ENCODE results near the gene MINK1. TPM values are rescaled to one million over a fixed set of nuclear protein-coding genes. Genes with fewer than 3 reads are reported as not detected.

Gene MINK1
- total and polyA plus RNA-seq, 10 of the 15 experiments (the other 5 are each of a cell fraction or from before 2014, with no cell fraction given): 0.08 to 55.6 (median 15.0) TPM

DNA sequence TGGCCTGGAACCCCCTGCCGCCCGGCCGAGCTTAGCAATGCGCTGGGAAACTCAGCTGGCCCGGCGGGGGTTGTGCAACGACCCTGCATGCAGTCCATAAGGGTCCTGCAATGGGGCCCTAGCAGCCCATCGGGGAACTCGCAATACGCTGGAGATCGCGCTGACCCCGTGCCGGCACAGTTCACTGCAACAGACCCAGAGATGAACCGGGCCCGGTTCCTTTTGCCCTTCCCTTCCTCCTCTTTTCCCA is 106.3 kb downstream of the MINK1 start:
- H3K9ac ChIP-seq (ENCODE audit: control insufficient read depth, insufficient read depth, low read length): peak overlapping the region; percentile 98
- in situ Hi-C loops (cut with MboI): no loop called here
- H3K27me3 ChIP-seq (replicated peaks in 1 of 2; ENCODE audit: control insufficient read depth in 2 of 2, insufficient read depth in 2 of 2, low read length in 1 of 2): no peaks in the 10 kb centered on the region
- ATAC-seq: peak; percentile 1
- ChIA-PET SMC1A (ENCODE audit: uncharacterized antibody, unreplicated experiment) (interaction anchor here (0.8 to 4.5 kb wide), 12 partner anchors 13 to 317 kb away, joined by 3 to 38 read pairs (median 4); partner anchors contain the start of genes CAMTA2, CHRNE, ENO3 and SPAG7), CTCF (interaction anchor here (1.1 to 3.5 kb wide), 11 partner anchors 12 to 207 kb away, joined by 3 to 28 read pairs (median 4); partner anchors contain the start of genes C17orf107, CHRNE, ENO3 and SPAG7), RAD21 (ENCODE audit: unreplicated experiment) (interaction anchor here (0.8 to 2.8 kb wide), 9 partner anchors 9 to 384 kb away, joined by 3 to 31 read pairs (median 4); partner anchors contain the start of genes ARRB2, CHRNE, MYBBP1A and PFN1), POLR2A (interaction anchor here (0.6 to 17.5 kb wide), 18 partner anchors 9 to 1504 kb away, joined by 3 to 272 read pairs (median 4); partner anchors contain the start of genes CAMTA2, DERL2, ENO3 and INCA1)
- no peak for TF ChIP-seq ETV6 (conservative IDR thresholded peaks at IDR 0.05 in 1 of 2, IDR thresholded peaks at IDR 0.05 in 1 of 2; ENCODE audit: borderline replicate concordance in 1 of 2, low read depth in 1 of 2)
- no peak for TF ChIP-seq HDAC2 (IDR thresholded peaks at IDR 0.05)
- TF ChIP-seq, protein P1, sequence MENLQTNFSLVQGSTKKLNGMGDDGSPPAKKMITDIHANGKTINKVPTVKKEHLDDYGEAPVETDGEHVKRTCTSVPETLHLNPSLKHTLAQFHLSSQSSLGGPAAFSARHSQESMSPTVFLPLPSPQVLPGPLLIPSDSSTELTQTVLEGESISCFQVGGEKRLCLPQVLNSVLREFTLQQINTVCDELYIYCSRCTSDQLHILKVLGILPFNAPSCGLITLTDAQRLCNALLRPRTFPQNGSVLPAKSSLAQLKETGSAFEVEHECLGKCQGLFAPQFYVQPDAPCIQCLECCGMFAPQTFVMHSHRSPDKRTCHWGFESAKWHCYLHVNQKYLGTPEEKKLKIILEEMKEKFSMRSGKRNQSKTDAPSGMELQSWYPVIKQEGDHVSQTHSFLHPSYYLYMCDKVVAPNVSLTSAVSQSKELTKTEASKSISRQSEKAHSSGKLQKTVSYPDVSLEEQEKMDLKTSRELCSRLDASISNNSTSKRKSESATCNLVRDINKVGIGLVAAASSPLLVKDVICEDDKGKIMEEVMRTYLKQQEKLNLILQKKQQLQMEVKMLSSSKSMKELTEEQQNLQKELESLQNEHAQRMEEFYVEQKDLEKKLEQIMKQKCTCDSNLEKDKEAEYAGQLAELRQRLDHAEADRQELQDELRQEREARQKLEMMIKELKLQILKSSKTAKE (IDR thresholded peaks at IDR 0.05; ENCODE audit: low read depth, poor library complexity, severe bottlenecking): no peak
- TF ChIP-seq, protein P2, sequence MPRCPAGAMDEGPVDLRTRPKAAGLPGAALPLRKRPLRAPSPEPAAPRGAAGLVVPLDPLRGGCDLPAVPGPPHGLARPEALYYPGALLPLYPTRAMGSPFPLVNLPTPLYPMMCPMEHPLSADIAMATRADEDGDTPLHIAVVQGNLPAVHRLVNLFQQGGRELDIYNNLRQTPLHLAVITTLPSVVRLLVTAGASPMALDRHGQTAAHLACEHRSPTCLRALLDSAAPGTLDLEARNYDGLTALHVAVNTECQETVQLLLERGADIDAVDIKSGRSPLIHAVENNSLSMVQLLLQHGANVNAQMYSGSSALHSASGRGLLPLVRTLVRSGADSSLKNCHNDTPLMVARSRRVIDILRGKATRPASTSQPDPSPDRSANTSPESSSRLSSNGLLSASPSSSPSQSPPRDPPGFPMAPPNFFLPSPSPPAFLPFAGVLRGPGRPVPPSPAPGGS (IDR thresholded peaks at IDR 0.05; ENCODE audit: borderline replicate concordance, insufficient read depth, low read depth, low read length, poor library complexity, severe bottlenecking): no peak
- TF ChIP-seq BCL11A (IDR thresholded peaks at IDR 0.05; ENCODE audit: low read depth, low read length): no peak
- TF ChIP-seq SMARCA5 (IDR thresholded peaks at IDR 0.05): 0 out of 2 replicates have a peak, but pooled peaks have one; percentile 74
- TF ChIP-seq NBN (IDR thresholded peaks at IDR 0.05): 0 out of 2 replicates have a peak, but pooled peaks have one; percentile 37
- TF ChIP-seq SMC3 (IDR thresholded peaks at IDR 0.05; ENCODE audit: borderline replicate concordance, low read length): no peak
- TF ChIP-seq, protein P3, sequence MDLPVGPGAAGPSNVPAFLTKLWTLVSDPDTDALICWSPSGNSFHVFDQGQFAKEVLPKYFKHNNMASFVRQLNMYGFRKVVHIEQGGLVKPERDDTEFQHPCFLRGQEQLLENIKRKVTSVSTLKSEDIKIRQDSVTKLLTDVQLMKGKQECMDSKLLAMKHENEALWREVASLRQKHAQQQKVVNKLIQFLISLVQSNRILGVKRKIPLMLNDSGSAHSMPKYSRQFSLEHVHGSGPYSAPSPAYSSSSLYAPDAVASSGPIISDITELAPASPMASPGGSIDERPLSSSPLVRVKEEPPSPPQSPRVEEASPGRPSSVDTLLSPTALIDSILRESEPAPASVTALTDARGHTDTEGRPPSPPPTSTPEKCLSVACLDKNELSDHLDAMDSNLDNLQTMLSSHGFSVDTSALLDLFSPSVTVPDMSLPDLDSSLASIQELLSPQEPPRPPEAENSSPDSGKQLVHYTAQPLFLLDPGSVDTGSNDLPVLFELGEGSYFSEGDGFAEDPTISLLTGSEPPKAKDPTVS (IDR thresholded peaks at IDR 0.05; ENCODE audit: low read depth, low read length): no peak
- no peak for TF ChIP-seq SPI1 (IDR thresholded peaks at IDR 0.05; ENCODE audit: borderline replicate concordance, insufficient read depth, low read depth, low read length)
- peak; percentile 39 for TF ChIP-seq HDAC6 (IDR thresholded peaks at IDR 0.05; ENCODE audit: unreplicated experiment)
- no peak for TF ChIP-seq SREBF2 (IDR thresholded peaks at IDR 0.05; ENCODE audit: low read length)
- no TSS peak for BruUV-seq (replicated peaks)
- DNase-seq (ENCODE audit: low read depth, low spot score): no peak
- no peak for FAIRE-seq
- peak overlapping the region; percentile 98 for H3K4me2 ChIP-seq (ENCODE audit: control insufficient read depth, insufficient read depth)
- H2AFZ ChIP-seq (ENCODE audit: control insufficient read depth, low read depth, low read length): peak overlapping the region; percentile 77
- H3K4me3 ChIP-seq: peak overlapping the region; percentile 92
- WGBS (ENCODE audit: insufficient coverage, insufficient replicate concordance, low lambda C conversion rate, missing lambda C conversion rate): 1% methylated on average over 16 of the region's 16 CpGs
- H3K36me3 ChIP-seq (ENCODE audit: control insufficient read depth in 2 of 2, insufficient read depth in 2 of 2, low read length in 1 of 2): peaks cover 12 to 25% of the 10 kb centered on the region in 2 experiments
- intact Hi-C loops (cut with micrococcal nuclease; ENCODE audit: unreplicated experiment): no loop called here
- no peaks in the 10 kb centered on the region for H4K20me1 ChIP-seq (ENCODE audit: control insufficient read depth, insufficient read depth)
- no peaks in the 10 kb centered on the region for H3K9me3 ChIP-seq (replicated peaks; ENCODE audit: control insufficient read depth, insufficient read depth, low read length)
- peak overlapping the region; percentile 97 for H3K27ac ChIP-seq (ENCODE audit: control insufficient read depth, insufficient read depth)
- H3K79me2 ChIP-seq (ENCODE audit: control insufficient read depth, insufficient read depth, low read length): peaks cover 62% of the 10 kb centered on the region
- H3K4me1 ChIP-seq (ENCODE audit: control insufficient read depth, insufficient read depth, low read length): peaks cover 38% of the 10 kb centered on the region
